Mucosa of descending colon (tissue), 3 donors: Measurements from ENCODE around the gene HMGXB3. TPM values are rescaled to one million over a fixed set of nuclear protein-coding genes. Genes with fewer than 3 reads are reported as not detected.

Experiments
- ATAC-seq: fragments of 200-7000 bp; cut with Tn5 transposase; one replicate; pipeline ENCODE4 v1.9.1; 2020; ENCODE audit warnings: mild to moderate bottlenecking, moderate library complexity
- DNase-seq, 3 donors: peaks; one replicate each; pipeline ENCODE4 v3.0.0-alpha.2; 2020
- H3K36me3 ChIP-seq: fragments of 200-600 bp; one replicate; pipeline ENCODE4 v1.8.0; 2021; ENCODE audit warnings: low read depth, mild to moderate bottlenecking
- H3K4me1 ChIP-seq: fragments of 200-600 bp; one replicate; pipeline ENCODE4 v1.8.0; 2021; ENCODE audit warnings: low read depth, mild to moderate bottlenecking
- H3K4me3 ChIP-seq: fragments of 200-600 bp; one replicate; pipeline ENCODE4 v1.8.0; 2021; ENCODE audit warnings: mild to moderate bottlenecking
- H3K9me3 ChIP-seq: fragments of 200-600 bp; one replicate; pipeline ENCODE4 v1.8.0; 2021; ENCODE audit warnings: mild to moderate bottlenecking
- intact Hi-C, 2 donors: fragments of 100-400 bp; cut with DNase I in 1 of 2; cut with micrococcal nuclease in 1 of 2; formaldehyde crosslinking; loops; one replicate each; pipeline versions ENCODE4 v1.11.0 to v1.11.1; 2022; cut with DNase I, micrococcal nuclease
- total RNA-seq, 3 donors: library from RNA; stranded (reverse); fragmentation: NEBNext Ultra II Directional in 2 of 3; extraction: Animal tissue kit (Norgen Biotek cat#: 25700) in 2 of 3; gene quantifications; one replicate each; pipeline versions ENCODE4 v1.2.1 to v1.2.4, GENCODE V29; 2021 to 2023
- TF ChIP-seq, protein P1 (sequence below): fragments of 200-600 bp; IDR thresholded peaks from one replicate; pipeline ENCODE4 v1.8.0; 2022; ENCODE audit warnings: antibody characterized with exemption, mild to moderate bottlenecking
- donor health status: DM: no; HTN: no; CAD: no; lungs with moderate emphysema.
- donor health status: DM: no; HTN: no; CAD: no.
- donor health status: DM: no; HTN: yes; CAD: no.

The HMGXB3 gene
- total RNA-seq, 3 donors from 2014 or later: 25.7 to 37.5 (median 31.2) TPM

DNA sequence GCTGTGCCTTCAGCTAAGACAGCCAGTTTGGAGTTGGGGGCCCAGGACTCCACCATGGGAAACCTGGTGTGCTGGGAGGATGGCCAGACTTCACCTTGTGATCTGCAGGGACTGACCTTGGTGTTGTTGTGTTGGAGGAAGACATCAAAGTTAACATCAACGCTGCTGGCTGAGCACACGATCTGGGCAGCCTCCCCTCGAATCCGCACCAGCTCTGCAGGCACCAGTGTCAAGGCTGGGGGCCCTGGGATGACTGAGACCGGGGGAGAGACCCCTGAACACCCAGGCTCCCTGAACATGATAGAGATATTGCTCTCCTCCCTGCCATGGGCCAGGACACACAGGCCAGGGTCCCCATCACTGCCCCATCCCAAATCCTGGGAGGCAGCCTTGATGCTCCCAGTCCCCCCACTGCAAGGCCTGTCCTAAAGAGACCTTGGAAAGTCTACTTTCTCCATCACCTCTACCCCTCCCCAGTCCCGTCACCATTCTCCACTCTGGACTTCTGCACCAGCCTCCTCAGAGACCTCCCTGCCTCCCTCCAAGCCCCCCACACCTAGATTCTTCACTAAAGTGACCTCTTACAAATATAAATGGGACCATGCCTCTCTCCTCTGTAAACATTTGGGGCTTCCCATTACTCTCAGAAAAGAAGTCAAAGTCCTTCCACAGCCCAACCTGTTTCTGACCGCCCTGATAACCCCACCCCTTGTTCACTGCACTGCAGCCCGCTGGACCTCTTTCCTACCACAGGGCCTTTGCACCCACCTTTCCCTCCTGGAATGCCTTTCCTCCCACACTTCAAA is 77.7 kb downstream of the HMGXB3 start:
- TF ChIP-seq, protein P1, sequence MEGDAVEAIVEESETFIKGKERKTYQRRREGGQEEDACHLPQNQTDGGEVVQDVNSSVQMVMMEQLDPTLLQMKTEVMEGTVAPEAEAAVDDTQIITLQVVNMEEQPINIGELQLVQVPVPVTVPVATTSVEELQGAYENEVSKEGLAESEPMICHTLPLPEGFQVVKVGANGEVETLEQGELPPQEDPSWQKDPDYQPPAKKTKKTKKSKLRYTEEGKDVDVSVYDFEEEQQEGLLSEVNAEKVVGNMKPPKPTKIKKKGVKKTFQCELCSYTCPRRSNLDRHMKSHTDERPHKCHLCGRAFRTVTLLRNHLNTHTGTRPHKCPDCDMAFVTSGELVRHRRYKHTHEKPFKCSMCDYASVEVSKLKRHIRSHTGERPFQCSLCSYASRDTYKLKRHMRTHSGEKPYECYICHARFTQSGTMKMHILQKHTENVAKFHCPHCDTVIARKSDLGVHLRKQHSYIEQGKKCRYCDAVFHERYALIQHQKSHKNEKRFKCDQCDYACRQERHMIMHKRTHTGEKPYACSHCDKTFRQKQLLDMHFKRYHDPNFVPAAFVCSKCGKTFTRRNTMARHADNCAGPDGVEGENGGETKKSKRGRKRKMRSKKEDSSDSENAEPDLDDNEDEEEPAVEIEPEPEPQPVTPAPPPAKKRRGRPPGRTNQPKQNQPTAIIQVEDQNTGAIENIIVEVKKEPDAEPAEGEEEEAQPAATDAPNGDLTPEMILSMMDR: no peak
- no peak overlapping the region for H3K4me3 ChIP-seq
- intact Hi-C loops: no loop called here
- no peaks in the 10 kb centered on the region for H3K9me3 ChIP-seq
- no peaks in the 10 kb centered on the region for H3K4me1 ChIP-seq
- ATAC-seq (no peak), DNase-seq (peak in 1 of 3 donors; percentile 25)
- H3K36me3 ChIP-seq: no peaks in the 10 kb centered on the region

DNA sequence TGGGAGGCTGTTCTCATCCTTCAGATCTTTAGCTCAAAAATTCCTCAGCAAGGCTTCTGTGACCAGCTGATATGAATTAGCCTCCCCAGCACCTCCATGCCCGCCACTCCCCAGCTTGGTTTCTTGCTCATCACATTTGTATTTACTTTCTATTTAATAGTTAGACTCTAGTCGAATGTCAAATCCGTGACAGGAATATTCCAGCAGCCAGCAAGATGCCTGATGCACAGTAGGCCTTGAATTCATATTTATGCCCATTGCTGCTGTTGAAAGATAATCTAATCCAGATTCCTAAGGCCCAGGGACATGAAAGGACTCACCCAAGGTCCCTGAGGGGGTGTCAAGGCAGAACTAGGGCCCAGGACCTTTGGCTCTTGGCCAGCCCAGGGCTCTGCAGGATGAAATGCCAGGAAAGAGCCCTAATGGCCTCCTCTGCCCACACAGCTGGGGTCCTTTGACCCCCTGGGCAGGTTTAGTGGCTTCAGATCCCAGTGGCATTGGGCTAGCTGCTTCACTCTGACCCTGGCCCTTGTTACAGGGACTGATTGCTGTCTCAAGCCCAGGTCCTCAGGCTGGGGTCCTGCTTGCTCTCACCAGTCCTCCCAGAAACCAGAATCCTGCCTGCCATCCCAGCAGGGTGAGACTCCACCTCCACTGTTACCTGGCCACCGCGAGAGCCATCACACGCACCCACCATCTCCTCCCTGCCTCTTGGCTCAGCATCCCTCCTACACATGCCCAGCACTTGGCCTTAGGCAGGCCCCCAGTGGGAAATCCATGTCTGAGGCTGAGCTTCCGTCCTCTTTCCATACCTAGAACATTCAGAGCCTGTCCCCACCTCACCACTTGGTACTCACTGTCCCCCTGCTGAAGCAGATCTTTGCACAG is 78.5 kb downstream of the HMGXB3 start:
- DNase-seq (no peak), ATAC-seq (no peak)
- TF ChIP-seq, protein P1: no peak
- Histone ChIP-seq H3K36me3 (no peaks in the 10 kb centered on the region), H3K4me1 (no peaks in the 10 kb centered on the region), H3K4me3 (no peak overlapping the region), H3K9me3 (no peaks in the 10 kb centered on the region)
- intact Hi-C loops: no loop called here

DNA sequence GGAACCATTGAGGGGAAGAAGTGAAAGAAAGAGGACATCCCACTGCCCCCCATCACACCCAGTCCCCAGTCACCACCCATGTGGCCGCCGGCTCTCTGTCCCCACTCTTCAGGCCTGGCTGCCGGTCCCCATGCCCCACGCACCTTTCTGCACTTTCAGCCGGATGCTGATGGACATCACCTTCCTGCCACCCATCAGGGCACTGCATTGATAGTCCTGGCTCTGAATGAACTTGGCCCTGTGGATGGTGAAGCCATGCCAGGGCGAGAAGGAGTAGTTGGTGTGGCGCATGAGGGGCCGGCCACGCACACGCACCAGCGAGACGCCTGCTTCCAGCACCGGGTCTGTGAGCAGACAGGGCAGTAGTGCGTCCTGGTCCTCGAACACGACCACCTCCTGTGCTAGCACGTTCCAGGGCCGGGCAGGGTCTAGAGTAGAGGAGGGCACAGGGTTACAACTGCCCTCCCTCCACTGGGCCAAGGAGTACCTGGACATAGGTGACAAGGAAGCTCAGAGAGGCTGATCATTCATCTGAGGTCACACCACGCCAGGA is 79.4 kb downstream of the HMGXB3 start:
- intact Hi-C loops: no loop called here
- ATAC-seq (no peak), DNase-seq (no peak)
- Histone ChIP-seq H3K4me3 (no peak overlapping the region), H3K4me1 (no peaks in the 10 kb centered on the region), H3K36me3 (no peaks in the 10 kb centered on the region), H3K9me3 (no peaks in the 10 kb centered on the region)
- TF ChIP-seq, protein P1: no peak

DNA sequence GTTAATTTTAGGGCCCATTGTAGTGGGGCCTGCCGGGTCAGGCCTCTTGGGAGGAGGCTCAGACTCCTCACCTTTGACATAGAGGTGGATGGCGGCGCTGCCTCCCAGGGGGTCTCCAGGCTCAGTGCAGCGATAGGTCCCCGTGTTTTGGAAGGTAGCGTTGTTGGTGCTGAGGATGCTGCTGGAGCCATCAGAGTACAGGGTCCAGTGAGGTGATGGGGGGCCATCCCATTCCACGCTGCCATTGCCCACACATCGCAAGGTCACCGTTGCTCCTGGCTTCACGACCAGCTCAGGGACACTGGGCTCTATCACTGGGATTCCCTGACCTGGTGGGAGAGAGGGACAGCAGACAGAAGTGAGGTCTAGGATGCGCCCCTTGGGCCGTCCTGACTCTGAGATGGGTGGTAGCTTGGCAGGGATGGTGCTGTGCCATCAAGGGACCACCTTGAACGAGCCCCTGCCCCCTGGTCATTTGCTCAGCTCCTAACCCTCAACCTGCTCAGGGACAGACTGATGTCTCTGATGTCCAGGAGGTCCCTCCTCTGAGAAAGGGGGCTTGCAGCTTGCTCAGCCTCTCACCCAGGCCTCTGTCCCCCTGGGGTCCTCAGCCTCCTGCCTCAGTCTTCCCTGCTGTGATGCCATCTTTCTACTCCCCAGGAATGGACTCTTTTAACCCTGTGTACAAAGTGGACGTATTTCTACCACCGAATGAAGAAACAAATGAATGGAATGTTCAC is 80.3 kb downstream of the HMGXB3 start:
- TF ChIP-seq, protein P1: no peak
- intact Hi-C loops: no loop called here
- DNase-seq (peak in 1 of 3 donors; percentile 18), ATAC-seq (no peak)
- H3K4me1 ChIP-seq: no peaks in the 10 kb centered on the region
- H3K9me3 ChIP-seq: no peaks in the 10 kb centered on the region
- no peaks in the 10 kb centered on the region for H3K36me3 ChIP-seq
- H3K4me3 ChIP-seq: no peak overlapping the region
